ENCODE data around the gene RNF223.
"Not testable (repeated sequence)": the region's sequence is repeated elsewhere in the genome, so short reads cannot be mapped to it uniquely, and the experiment has no call there.

The RNF223 gene

DNA sequence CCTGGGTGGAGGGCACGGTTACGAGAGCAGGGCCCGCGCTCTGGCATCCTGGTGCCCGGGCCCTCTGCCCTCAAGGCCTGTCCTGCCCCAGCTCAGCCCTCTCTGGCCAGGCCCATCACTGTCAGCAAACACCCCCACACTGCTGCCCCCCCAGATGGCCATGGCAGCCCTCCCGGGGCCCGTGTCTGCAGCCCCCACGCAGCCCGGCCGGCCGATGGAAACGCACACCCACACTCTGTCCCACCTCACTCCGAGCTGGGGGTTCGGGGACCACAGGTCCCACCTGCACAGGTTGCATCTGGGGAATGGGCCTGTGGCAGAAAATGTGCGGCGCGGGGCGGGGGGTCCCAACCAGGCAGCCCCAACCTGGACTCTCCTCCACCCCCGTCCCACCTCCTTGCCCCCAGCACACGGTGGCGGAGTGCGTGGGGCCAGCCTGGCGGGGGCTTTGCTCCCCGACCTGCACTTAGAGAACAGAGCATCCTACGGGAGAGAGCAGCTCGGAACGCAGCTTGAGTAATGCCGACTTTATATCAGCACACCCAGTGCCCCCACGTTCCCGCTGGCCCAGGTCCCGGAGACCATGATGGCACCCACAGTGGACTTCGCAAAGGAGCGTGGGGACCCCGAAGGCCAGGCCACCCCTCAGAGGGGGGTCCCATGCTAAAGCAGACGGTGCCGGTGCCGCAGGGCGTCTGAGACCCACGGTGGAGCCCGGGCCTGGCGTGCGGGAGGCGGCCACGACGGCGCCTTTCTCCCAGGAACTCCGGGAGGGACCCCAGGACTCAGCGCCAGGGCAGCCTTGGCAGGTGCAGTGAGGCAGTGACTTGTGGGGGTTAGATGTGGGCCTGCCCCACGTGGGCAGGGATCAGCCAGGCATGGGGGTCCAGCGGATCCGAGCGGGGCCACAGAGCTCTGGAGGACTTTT is 7.5 kb upstream of the RNF223 start:
- no peak overlapping the region for H3K4me3 ChIP-seq (ENCODE audit: low read depth, low read length)
- TF ChIP-seq MAX (IDR thresholded peaks at IDR 0.05; ENCODE audit: low read depth, low read length) (no peak), CTCF (IDR thresholded peaks at IDR 0.05; ENCODE audit: low read depth, low read length) (no peak), MYC (IDR thresholded peaks at IDR 0.05; ENCODE audit: low read depth, low read length) (no peak), POLR2A (IDR thresholded peaks at IDR 0.05; ENCODE audit: extremely low read depth, insufficient read length) (no peak)
- no peak for DNase-seq (ENCODE audit: low read depth)

- no peak for DNase-seq (ENCODE audit: low read depth)
- TF ChIP-seq MAX (IDR thresholded peaks at IDR 0.05; ENCODE audit: low read depth, low read length) (no peak), POLR2A (IDR thresholded peaks at IDR 0.05; ENCODE audit: extremely low read depth, insufficient read length) (no peak), CTCF (IDR thresholded peaks at IDR 0.05; ENCODE audit: low read depth, low read length) (no peak), MYC (IDR thresholded peaks at IDR 0.05; ENCODE audit: low read depth, low read length) (no peak)
These were observed 6.8 kb upstream of the RNF223 start for GRCh38 chr1:1080951-1081310.

GRCh38 chr1:1080122-1080757 is 6.1 kb upstream of the RNF223 start:
- H3K4me3 ChIP-seq (ENCODE audit: low read depth, low read length) = no peak overlapping the region
- TF ChIP-seq MYC (IDR thresholded peaks at IDR 0.05; ENCODE audit: low read depth, low read length) = no peak
- peak; percentile 37; the same call in 1 of the 2 replicates for TF ChIP-seq MAX (IDR thresholded peaks at IDR 0.05; ENCODE audit: low read depth, low read length)
- DNase-seq (ENCODE audit: low read depth) = peak; percentile 43

More at GRCh38 chr1:1080951-1081310, 6.8 kb upstream of the RNF223 start:
- no peak overlapping the region for H3K4me3 ChIP-seq (ENCODE audit: low read depth, low read length)

DNA sequence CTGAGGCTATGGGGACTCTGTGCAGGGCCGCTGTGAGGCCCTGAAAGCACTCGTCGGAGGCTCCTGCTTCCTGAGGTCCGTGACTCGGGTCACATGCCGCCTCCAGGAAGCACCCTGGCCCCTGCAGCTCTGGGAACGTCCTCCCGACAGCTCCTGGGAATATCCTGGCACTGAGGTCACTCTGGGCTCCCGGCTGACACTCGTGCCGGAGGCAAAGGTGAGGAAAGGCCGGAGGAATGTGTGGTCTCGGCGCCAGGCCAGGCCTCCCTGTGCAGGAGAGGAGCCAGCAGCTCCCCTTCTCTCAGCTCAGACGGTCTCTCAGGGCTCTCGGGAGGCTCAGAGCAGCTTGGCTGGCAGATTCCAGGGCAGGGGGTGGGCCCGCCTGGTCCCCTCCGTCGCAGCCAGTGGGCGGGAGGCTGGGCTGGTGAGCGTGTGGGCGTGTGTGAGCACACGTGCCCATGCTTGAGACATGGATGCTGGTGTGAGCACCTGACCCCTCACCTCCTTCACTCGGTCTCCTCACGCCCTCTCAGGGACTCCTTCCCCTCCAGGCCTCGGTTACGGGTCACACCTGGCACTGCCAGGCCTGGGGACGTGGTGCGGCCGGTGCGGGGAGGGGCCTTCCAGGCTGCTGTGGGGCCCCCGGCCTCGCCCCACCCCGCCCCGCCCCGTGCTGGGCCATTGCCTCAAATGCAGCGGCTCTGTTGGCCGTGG is 5.5 kb upstream of the RNF223 start:
- H3K4me3 ChIP-seq (ENCODE audit: low read depth, low read length) = no peak overlapping the region
- TF ChIP-seq MYC (IDR thresholded peaks at IDR 0.05; ENCODE audit: low read depth, low read length) (peak; percentile 25; the same call in 1 of the 2 replicates), POLR2A (IDR thresholded peaks at IDR 0.05; ENCODE audit: extremely low read depth, insufficient read length) (no peak), CTCF (IDR thresholded peaks at IDR 0.05; ENCODE audit: low read depth, low read length) (no peak), MAX (IDR thresholded peaks at IDR 0.05; ENCODE audit: low read depth, low read length) (peak; percentile 62)
- peak; percentile 74 for DNase-seq (ENCODE audit: low read depth)

DNA sequence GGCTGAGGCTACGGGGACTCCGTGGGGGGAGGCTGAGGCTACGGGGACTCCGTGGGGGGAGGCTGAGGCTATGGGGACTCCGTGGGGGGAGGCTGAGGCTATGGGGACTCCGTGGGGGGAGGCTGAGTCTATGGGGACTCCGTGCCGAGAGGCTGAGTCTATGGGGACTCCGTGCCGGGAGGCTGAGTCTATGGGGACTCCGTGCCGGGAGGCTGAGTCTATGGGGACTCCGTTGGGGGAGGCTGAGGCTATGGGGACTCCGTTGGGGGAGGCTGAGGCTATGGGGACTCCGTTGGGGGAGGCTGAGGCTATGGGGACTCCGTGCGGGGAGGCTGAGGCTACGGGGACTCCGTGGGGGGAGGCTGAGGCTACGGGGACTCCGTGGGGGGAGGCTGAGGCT is 3.3 kb upstream of the RNF223 start:
- DNase-seq (ENCODE audit: low read depth) = not testable (repeated sequence)

GRCh38 chr1:1075148-1075935 is 1.2 kb upstream of the RNF223 start:
- TF ChIP-seq CTCF (IDR thresholded peaks at IDR 0.05; ENCODE audit: low read depth, low read length) (no peak), MAX (IDR thresholded peaks at IDR 0.05; ENCODE audit: low read depth, low read length) (no peak), POLR2A (IDR thresholded peaks at IDR 0.05; ENCODE audit: extremely low read depth, insufficient read length) (no peak), MYC (IDR thresholded peaks at IDR 0.05; ENCODE audit: low read depth, low read length) (no peak)
- no peak overlapping the region for H3K4me3 ChIP-seq (ENCODE audit: low read depth, low read length)
- DNase-seq (ENCODE audit: low read depth) = no peak

More for the DNA sequence above, 3.3 kb upstream of the RNF223 start:
- H3K4me3 ChIP-seq (ENCODE audit: low read depth, low read length) = not testable (repeated sequence)

Measured in NB4 (cell line).